Endothelial cell of umbilical vein (primary cell): ENCODE measurements around the gene SEZ6L. TPM values are rescaled to one million over a fixed set of nuclear protein-coding genes. Genes with fewer than 3 reads are reported as not detected.

Experiments used
- BruUV-seq: library from RNA; stranded (reverse); fragments of 400-500 nt; replicated peaks from 2 replicates; lab custom pipeline; 2021; lab: Mats Ljungman, UMichigan
- CTCF ChIA-PET: fragments of 300-600, 350-600 bp; sonication (Branson Sonifier 250); formaldehyde crosslinking; loops from one replicate; lab custom pipeline; 2021; ENCODE audit warnings: antibody characterized with exemption, inconsistent platforms; lab: Charles Lee
- POLR2A ChIA-PET: fragments of 300-600, 350-600 bp; sonication (Branson Sonifier 250); formaldehyde crosslinking; loops from one replicate; lab custom pipeline; 2021; ENCODE audit warnings: antibody characterized with exemption, inconsistent platforms; lab: Charles Lee
- DNase-seq: peaks from one replicate; pipeline ENCODE4 v3.0.0-alpha.2; 2011; ENCODE audit warnings: low read depth, low spot score
- FAIRE-seq: peaks from 2 replicates; lab custom pipeline; 2011; peaks lifted over from hg19 to GRCh38; lab: Jason Lieb, UNC
- H2AFZ ChIP-seq: 2 replicates; pipeline ENCODE4 v1.6.0; 2012; ENCODE audit warnings: low read depth, low read length, control low read depth, inconsistent platforms
- H3K27ac ChIP-seq: 2 replicates; pipeline ENCODE4 v1.5.1; 2011; ENCODE audit warnings: low read depth, mild to moderate bottlenecking, control low read depth, low read length, moderate library complexity; ENCODE audit not compliant: insufficient read depth
- H3K27me3 ChIP-seq, 2 experiments: 2 replicates each; pipeline versions ENCODE4 v1.6.0 to v1.6.1; 2011; ENCODE audit warnings: low read length in 2 of 2, mixed read lengths in 1 of 2; ENCODE audit not compliant: control insufficient read depth in 2 of 2, insufficient read depth in 2 of 2
- H3K36me3 ChIP-seq, 2 experiments: 2 replicates in 1 of 2; 3 replicates in 1 of 2; pipeline ENCODE4 v1.5.1; 2011; ENCODE audit warnings: low read length in 2 of 2, mild to moderate bottlenecking in 1 of 2, moderate library complexity in 1 of 2; ENCODE audit not compliant: control insufficient read depth in 2 of 2, insufficient read depth in 2 of 2; ENCODE audit errors: extremely low read depth in 1 of 2
- H3K4me1 ChIP-seq: 3 replicates; pipeline ENCODE4 v1.5.1; 2011; ENCODE audit warnings: mild to moderate bottlenecking, low read length; ENCODE audit not compliant: control insufficient read depth, insufficient read depth; ENCODE audit errors: extremely low read depth
- H3K4me2 ChIP-seq: 2 replicates; pipeline ENCODE4 v1.6.1; 2011; ENCODE audit warnings: low read length, control low read depth, mixed read lengths; ENCODE audit not compliant: insufficient read depth
- H3K4me3 ChIP-seq, 3 experiments: fragments of 200-600 bp in 1 of 3; sonication (generic), shearing (Covaris generic) in 1 of 3; replicated peaks in 1 of 3; 2 replicates each; pipeline ENCODE4 v1.5.1; 2011 to 2016; ENCODE audit warnings: control low read depth in 3 of 3, low read length in 3 of 3, mild to moderate bottlenecking in 2 of 3, inconsistent platforms in 1 of 3, low read depth in 1 of 3, moderate library complexity in 1 of 3; ENCODE audit not compliant: insufficient read depth in 1 of 3
- H3K79me2 ChIP-seq: 2 replicates; pipeline ENCODE4 v1.6.0; 2012; ENCODE audit warnings: low read length, inconsistent platforms; ENCODE audit not compliant: control insufficient read depth, insufficient read depth
- H3K9ac ChIP-seq: replicated peaks from 2 replicates; pipeline ENCODE3; 2011; ENCODE audit warnings: low read length, control low read depth; ENCODE audit not compliant: insufficient read depth; ENCODE audit errors: extremely low read depth
- H3K9me1 ChIP-seq: replicated peaks from 3 replicates; pipeline ENCODE4 v1.6.0; 2011; ENCODE audit warnings: mild to moderate bottlenecking, low read length; ENCODE audit not compliant: control insufficient read depth, insufficient read depth; ENCODE audit errors: extremely low read depth
- H3K9me3 ChIP-seq: replicated peaks from 2 replicates; pipeline ENCODE4 v1.5.1; 2012; ENCODE audit warnings: low read length, inconsistent platforms; ENCODE audit not compliant: control insufficient read depth, insufficient read depth
- H4K20me1 ChIP-seq: replicated peaks from 2 replicates; pipeline ENCODE3; 2011; ENCODE audit warnings: mild to moderate bottlenecking, low read length; ENCODE audit not compliant: control insufficient read depth, insufficient read depth; ENCODE audit errors: extremely low read depth
- CTCF ChIP-seq, 2 donors: IDR thresholded peaks; 1 replicate in 1 of 2; 2 replicates in 1 of 2; pipeline ENCODE4 v1.5.1; 2011; ENCODE audit warnings: low read length in 2 of 2, mild to moderate bottlenecking in 2 of 2, moderate library complexity in 2 of 2, control low read depth in 1 of 2, inconsistent platforms in 1 of 2, low read depth in 1 of 2; ENCODE audit not compliant: insufficient read depth in 1 of 2; ENCODE audit errors: extremely low read depth in 1 of 2
- EZH2 ChIP-seq: IDR thresholded peaks from 2 replicates; pipeline ENCODE4 v1.6.1; 2012; ENCODE audit warnings: borderline replicate concordance, low read depth, mild to moderate bottlenecking, moderate library complexity, low read length, inconsistent platforms; ENCODE audit not compliant: severe bottlenecking
- FOS ChIP-seq: IDR thresholded peaks from 2 replicates; pipeline ENCODE4 v1.6.1; 2011; ENCODE audit warnings: mild to moderate bottlenecking, low read length, moderate library complexity, borderline replicate concordance; ENCODE audit not compliant: insufficient read depth
- GATA2 ChIP-seq: IDR thresholded peaks from 2 replicates; pipeline ENCODE4 v1.7.0; 2011; ENCODE audit warnings: low read depth, mild to moderate bottlenecking, moderate library complexity, mixed read lengths, low read length; ENCODE audit not compliant: insufficient read length, insufficient read depth
- JUN ChIP-seq: IDR thresholded peaks from 2 replicates; pipeline ENCODE4 v1.6.1; 2011; ENCODE audit warnings: borderline replicate concordance, low read depth; ENCODE audit not compliant: insufficient read length, insufficient read depth
- MAX ChIP-seq: IDR thresholded peaks from 2 replicates; pipeline ENCODE4 v1.6.1; 2011; ENCODE audit not compliant: insufficient read depth, insufficient read length
- MYC ChIP-seq: IDR thresholded peaks from one replicate; pipeline ENCODE4 v1.6.1; 2011; ENCODE audit warnings: mild to moderate bottlenecking, low read depth, low read length
- POLR2A ChIP-seq: IDR thresholded peaks from 2 replicates; pipeline ENCODE4 v1.6.1; 2012; ENCODE audit warnings: low read depth, mild to moderate bottlenecking, control low read depth, low read length
- POLR2AphosphoS5 ChIP-seq: IDR thresholded peaks from 2 replicates; pipeline ENCODE4 v1.6.1; 2012; ENCODE audit warnings: low read depth, mild to moderate bottlenecking, control low read depth, low read length, moderate library complexity; ENCODE audit not compliant: insufficient read depth
- dilution Hi-C: fragments of 300-500 bp; cut with MboI; formaldehyde crosslinking; loops from one replicate; pipeline ENCODE4 v1.15.0; 2019; ENCODE audit warnings: low sequenced_read_pairs; ENCODE audit not compliant: extremely low pct_ligation_motif_present
- intact Hi-C: fragments of 100-400 bp; cut with micrococcal nuclease; formaldehyde crosslinking; loops from one replicate; pipeline ENCODE4 v1.10.0; 2022
- polyA plus RNA-seq, 4 experiments: library from polyadenylated mRNA; depleted of rRNA in 3 of 4; stranded (reverse) in 3 of 4; unstranded in 1 of 4; fragments of >200 nt; gene quantifications; 2 replicates each; pipeline versions ENCODE4 v1.2.1 to v1.2.3, GENCODE V29; 2011 to 2012; ENCODE audit warnings: missing spikeins in 1 of 4
- total RNA-seq: library from RNA; stranded (reverse); gene quantifications from 2 replicates; pipeline ENCODE4 v1.2.3, GENCODE V29; 2021

SEZ6L gene
- total and polyA plus RNA-seq, 2 donors (not counting 3 experiments of a cell fraction or from before 2014, with no cell fraction given): not detected

- Histone ChIP-seq H3K9me1 (no peaks in the 10 kb centered on the region), H3K9me3 (no peaks in the 10 kb centered on the region), H3K9ac (no peak overlapping the region), H3K4me2 (no peak overlapping the region), H2AFZ (no peak overlapping the region), H4K20me1 (no peaks in the 10 kb centered on the region), H3K27me3 (peaks cover 14 to 17% of the 10 kb centered on the region in 2 experiments), H3K36me3 (no peaks in the 10 kb centered on the region), H3K4me1 (no peaks in the 10 kb centered on the region), H3K27ac (no peak overlapping the region), H3K4me3 (no peak overlapping the region), H3K79me2 (no peaks in the 10 kb centered on the region)
- CTCF ChIA-PET: interaction anchor here (0.7 to 3.9 kb wide), 3 partner anchors 15 to 261 kb away, joined by 3 to 11 read pairs (median 4); no protein-coding TSS in a partner anchor
- no TSS peak for BruUV-seq
- no peak for TF ChIP-seq MAX
- dilution Hi-C loops (no loop called here), intact Hi-C loops (no loop called here)
- POLR2A ChIA-PET: no interaction called here
- DNase-seq (no peak), FAIRE-seq (no peak)
Observed at GRCh38 chr22:26404851-26405421, 235.7 kb downstream of the SEZ6L start.

- no peak for DNase-seq
- Histone ChIP-seq H3K4me1 (no peaks in the 10 kb centered on the region), H4K20me1 (no peaks in the 10 kb centered on the region), H3K27me3 (peaks cover 20 to 22% of the 10 kb centered on the region in 2 experiments), H3K9ac (no peak overlapping the region), H3K36me3 (no peaks in the 10 kb centered on the region), H2AFZ (no peak overlapping the region), H3K9me3 (no peaks in the 10 kb centered on the region), H3K9me1 (no peaks in the 10 kb centered on the region), H3K4me3 (no peak overlapping the region), H3K27ac (no peak overlapping the region), H3K4me2 (no peak overlapping the region), H3K79me2 (no peaks in the 10 kb centered on the region)
- TF ChIP-seq MAX (no peak), CTCF (IDR thresholded peaks at IDR 0.05; ENCODE audit: extremely low read depth in 1 of 2, insufficient read depth in 1 of 2, low read depth in 1 of 2, low read length in 2 of 2) (no peak), GATA2 (no peak), JUN (no peak), POLR2A (no peak), MYC (no peak), POLR2AphosphoS5 (no peak), EZH2 (no peak), FOS (no peak)
- no TSS peak for BruUV-seq
- intact Hi-C loops (no loop called here), dilution Hi-C loops (no loop called here)
- ChIA-PET POLR2A (no interaction called here), CTCF (no interaction called here)
- FAIRE-seq: no peak
Observed at GRCh38 chr22:26406118-26406517, 236.9 kb downstream of the SEZ6L start.
